HG03039 (cell line): ENCODE results near the gene COL23A1.
"Not testable (repeated sequence)": the region's sequence is repeated elsewhere in the genome, so short reads cannot be mapped to it uniquely, and the experiment has no call there.

Source experiments
- ATAC-seq: cut with Tn5 transposase; IDR thresholded peaks from one replicate; pipeline ENCODE4 v1.9.1; 2021; ENCODE audit warnings: mild to moderate bottlenecking, moderate library complexity; ENCODE audit not compliant: unreplicated experiment

COL23A1 gene

DNA sequence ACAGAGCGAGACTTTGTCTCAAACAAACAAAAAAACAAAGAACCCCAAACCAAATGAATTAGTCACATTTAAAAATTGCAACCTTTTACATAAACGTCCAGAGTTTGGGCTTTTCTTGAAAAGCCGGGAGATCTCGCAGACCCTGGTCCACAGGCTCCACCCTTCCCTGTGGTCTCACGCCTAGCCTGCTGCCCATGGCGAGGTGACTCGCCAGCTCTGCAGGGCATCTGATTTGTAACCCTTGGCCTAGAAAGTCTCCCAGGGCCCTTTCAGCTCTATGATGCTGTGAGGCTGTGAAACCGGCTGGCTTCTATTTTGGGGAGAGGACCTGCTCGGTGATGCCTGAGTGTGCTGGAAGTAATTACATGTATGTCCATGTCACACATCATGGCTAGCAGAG is 312.8 kb downstream of the COL23A1 start:
- ATAC-seq: no peak

DNA sequence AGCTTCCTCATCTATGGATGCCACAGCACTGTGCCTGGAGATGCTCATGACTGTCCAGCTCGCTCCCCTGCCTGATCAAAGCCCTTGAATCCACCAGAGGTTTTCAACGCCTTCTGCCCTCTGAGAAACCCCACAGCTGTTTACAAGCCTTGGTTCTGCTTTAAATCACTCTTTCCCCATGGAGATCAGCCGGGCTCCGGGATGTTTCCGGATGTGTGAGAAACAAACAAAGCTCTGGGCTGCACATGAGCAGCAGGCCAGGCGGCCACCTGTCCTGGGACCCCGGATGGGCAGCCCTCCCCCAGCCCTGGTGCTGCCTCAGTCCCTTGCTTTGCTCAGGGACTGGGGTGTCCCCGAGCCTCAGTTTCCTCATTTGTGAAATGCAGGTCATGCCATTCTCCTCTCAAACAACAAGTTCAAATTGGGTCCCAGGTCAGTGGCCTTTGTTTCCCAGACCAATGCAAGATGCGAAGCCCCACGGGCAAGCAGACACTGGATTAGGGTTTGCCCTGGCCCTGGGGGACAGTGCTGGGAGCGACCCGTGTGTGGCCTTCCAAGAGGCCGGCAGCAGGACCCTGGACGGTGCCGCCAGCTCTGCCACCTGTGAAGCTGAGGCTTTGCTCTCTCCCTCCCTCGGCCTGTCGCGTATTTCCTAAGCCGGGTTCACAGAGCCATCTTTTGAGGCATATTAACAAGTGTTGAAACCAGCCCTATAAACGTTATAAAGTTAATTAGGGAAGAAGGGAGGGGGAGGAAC is 315.2 kb downstream of the COL23A1 start:
- no peak for ATAC-seq

DNA sequence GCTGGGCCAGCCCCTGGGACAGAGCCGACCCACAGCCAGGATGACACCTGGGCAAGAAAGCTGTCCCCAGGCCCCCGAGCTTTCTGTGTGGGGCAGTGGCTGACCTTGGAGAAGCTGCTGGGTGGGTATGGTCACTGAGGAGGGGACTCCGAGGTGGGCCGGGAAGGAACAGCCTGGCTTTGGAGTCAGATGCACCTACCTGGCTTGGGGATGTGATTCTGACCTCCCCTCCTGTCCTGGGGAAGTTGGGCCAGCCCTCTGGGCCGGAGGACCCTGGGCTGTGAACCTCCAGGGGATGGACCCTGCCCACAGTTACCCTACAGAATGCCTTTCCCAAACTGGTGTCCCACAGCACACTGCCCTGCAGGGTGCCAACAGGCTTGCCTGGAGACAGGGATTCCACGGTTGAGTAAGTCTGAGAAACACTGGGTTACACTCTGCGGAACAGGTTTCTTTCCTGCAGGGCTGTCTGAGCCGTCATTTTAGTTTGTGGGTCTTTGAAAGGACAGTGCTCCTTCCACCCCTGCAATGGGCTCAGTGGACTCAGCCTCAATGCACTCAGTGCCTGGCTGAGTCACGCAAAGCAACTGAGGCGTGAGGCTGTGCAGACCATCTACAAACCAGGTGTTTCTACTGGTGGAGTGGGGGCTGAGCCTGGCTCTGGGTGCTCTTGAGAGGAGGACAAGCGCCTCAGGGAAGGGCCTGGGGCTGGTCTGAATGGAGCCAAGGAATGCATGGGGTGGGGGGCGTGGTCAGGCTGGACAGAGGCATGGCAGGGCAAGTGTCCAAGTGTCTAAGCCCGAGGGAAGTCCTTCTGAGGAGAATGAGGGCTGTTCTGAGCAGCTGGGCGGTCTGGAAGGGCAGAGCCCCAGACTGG is 316.3 kb downstream of the COL23A1 start:
- ATAC-seq: no peak

DNA sequence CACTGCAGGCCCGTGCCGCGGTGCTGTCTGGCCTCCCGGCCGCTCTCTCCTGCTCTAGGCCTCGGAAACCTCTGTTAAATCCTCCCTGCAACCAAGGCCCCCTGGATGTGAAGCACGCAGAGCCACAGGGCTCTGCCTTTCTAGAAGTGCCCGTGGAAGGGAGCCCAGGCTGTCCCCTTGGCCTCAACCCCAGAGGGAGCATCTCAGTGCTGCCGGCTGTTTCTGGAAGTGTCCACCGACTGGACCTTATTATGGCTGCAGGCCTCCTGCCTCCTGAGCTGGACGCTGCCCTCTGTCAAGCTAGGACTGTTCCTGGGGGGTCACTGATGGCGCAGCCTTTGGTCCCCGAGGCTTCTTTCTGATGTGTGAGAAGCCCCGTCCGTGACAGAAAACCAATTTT is 317.2 kb downstream of the COL23A1 start:
- ATAC-seq: no peak

DNA sequence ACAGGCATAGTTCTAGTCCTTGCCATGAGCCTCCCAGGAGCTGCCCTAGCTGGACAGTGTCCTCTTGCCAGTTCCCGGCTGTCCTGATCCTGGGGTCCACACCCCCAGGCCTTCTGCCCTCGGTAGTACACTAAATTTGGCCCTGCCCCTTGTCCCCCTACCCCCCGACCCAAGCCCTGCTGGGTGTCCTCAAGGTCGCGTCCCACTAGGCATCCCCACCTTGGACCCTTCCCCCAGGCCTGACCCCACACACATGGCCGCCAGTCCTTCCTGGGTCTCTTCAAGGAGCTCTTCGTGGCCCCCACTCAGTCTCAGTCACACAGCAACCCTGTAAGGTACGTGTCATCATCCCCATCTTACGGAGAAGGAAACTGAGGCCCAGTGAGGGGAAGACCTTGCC is 317.6 kb downstream of the COL23A1 start:
- no peak for ATAC-seq

DNA sequence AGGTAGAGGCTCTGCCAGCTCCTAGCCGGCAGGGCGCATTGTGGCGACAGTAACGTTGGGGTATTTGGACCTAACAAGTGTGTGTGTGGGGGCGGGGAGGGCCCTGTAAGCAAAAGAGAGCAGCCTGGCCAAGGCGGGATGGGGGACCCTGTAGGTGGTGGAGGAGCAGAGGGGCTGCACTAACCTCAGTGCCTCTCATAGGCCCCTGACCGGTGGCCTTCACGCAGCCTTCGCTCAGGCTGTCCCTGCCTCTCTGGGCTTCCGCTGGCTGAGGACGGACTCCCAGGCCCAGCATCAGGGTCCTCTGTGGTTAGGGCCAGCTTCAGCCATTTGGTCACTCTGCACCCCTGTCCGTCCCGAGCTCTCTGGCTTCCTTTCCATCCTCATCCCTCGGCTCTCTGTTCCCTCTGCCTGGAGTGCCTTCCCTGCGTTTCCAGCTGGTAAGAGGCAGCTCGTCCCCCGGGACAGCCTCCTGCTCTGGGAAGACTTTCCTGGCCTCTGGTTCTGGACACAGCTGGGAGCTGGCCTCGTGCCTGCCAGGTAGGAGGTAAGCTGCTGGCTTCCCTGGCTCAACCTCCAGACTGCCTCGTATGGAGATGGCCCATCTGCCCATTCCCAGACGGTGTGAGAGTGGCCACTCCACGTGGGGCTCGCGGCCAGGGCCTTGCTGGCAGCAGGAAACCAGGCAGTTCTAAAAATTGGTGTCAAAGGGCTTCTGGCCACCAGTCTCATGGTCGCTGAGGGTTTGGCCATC is 318.3 kb downstream of the COL23A1 start:
- ATAC-seq: no peak

DNA sequence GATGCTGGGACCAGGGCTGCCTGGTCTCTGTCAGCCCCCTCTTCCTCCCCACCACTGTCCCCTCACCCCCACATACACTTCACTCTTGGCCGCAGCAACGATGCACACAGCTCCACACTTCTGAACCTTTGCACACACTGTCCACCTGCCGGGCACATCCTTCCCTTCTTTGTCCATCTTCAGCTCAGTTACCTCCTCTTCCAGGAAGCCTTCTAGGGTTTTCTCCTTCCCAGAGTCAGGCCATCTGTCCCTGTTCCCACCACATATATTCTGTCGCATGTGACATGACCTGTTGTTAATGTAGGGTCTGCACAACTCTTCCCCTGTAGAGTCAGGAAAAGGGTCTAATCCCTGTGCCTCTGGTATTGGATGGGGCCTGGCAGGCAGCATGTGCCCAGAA is 319.0 kb downstream of the COL23A1 start:
- ATAC-seq: no peak

DNA sequence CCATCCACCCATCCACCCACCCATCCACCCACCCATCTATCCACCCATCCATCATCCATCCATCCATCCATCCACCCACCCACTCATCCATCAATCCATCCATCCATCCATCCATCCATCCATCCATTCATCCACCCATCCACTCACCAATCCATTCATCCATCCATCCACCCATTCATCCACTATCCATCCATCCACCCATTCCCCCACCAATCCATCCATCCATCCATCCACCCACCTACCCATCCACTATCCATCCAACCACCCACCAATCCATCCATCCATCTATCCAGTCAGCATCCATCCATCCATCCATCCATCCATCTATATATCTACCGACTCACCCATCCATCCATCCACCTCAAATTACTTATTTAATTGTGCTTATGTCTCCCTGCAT is 320.7 kb downstream of the COL23A1 start:
- ATAC-seq: no peak

DNA sequence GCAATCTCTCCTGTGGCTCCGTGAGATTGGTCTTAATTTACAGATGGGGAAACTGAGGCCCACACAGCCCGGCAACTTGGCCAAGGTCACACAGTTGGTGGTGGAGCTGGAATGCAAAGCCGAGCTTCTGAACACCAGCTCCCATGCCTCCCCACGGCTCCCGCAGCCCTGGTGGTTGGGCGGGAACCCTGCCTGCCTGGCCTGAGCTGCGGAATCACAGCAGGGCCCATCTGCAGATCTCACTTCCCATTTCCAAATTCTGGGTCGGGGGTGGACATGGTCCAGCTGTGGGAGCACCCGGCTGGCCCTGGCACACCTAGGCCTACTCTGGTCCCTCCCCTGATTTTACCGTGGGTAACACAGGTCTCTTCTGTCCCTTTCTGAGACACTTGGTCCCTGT is 322.3 kb downstream of the COL23A1 start:
- ATAC-seq: no peak

DNA sequence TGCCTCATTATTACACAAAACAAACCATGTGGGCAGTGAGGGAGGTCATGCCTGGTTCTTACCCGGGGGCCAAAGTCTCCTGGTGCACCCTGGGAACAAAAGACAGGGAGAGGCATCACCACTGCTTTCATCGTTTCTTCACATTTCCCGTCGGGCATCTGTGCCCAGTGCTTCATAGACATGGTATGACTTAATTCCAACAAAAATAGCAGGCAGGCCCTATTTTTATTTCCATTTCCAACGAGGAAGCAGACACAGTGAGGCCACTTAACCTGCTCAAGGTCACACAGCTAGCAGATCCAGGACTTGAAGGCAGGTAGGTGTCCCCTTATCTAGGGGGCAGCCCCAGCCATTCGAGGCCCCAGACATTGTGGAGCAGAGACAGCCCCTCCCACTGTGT is 322.9 kb downstream of the COL23A1 start:
- ATAC-seq: no peak

DNA sequence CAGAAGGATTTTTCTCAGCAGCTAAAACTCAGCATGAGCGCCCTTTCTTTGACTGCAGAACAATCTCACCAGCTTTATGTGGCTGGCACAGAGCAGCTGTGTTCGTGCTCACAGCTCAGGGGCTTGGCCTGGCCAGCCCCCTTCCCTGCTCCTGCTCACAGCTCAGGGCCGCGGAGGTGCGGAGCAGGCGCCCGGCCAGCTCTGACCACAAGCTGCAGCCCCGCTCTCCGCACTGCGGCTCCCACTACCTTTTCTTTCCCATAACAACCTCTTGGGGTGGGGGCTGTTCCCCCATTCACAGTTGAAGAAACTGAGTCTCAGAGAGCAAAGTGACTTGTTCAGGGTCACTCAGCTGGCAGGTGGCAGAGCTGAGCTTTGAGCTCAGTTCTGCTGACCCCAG is 323.6 kb downstream of the COL23A1 start:
- no peak for ATAC-seq

DNA sequence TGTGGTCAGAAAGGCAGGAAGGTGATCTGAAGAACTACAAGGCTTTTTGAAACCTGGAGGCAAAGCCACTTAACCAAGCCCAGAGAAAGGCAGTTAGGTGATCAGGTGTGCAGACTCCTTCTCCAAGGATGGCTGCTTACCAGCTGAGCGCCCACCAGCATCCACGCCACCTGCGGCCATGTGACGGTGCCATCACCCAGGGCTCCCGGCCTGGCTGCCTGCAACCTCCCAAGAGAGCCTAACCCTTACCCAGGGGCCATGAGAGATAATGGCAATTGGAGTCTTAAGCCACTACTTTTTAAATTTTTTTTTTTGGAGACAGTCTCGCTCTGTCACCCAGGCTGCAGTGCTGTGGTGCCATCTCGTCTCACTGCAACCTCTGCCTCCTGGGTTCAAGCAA is 324.4 kb downstream of the COL23A1 start:
- no peak for ATAC-seq

DNA sequence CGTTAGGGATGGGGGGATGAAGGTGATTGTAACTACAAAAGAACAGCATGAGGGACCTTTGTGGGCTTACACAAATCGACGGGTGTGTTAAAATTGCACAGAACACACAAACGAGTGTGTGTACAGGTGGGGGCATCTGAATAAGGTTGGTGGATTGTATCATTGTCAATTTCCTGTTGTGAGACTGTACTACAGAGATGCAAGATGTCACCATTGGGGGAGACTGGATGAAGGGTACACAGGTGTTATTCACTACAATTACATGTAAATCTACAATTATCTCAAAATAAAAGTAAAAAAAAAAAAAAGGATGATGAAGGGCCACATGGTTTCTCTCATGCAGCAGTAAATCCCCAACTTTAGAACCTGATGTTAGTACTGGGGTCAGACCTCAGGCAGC is 326.1 kb downstream of the COL23A1 start:
- no peak for ATAC-seq

DNA sequence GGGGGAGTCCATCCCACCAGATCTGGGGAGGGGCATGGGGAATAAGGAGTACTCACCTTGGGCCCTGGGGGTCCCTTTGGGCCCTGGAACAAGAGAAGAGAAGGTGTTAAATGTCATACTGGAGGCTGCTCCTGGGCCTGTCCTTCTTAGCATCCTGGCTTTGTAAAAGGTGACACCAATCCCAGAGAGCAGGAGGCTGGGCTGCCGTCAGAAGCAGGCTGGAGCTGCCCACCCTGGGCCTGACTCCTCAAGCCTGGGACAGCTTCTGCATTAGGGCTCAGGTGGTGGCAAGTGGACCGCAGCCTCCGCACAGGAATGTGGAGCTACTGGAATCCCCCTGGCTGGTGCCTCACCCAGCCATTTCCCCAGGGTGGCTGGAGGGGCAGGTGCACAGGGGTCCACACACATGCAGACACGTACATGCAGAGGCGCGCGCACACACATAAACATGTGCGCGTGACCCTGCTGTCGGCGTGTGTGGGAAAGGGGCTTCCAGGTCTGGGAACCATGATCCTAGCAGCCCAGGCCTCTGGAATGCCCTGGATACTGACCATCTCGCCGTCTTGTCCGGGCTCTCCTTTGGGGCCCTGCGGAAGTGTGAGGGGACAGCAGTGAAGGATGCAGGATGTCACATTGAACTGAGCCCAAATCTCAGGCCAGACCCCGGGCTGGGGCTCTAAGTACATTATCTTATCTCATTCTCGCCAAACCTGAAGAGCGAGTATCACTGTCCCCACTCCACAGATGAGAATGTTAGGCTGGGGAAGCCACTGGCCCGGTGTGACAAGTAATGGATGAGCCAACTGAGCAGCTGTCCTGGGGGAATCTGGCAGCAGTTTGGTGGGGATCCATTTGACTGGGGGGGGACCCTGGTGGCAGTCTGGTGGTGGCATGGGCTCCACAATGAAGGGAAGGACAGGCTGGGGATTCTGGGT is 328.3 kb downstream of the COL23A1 start:
- no peak for ATAC-seq

DNA sequence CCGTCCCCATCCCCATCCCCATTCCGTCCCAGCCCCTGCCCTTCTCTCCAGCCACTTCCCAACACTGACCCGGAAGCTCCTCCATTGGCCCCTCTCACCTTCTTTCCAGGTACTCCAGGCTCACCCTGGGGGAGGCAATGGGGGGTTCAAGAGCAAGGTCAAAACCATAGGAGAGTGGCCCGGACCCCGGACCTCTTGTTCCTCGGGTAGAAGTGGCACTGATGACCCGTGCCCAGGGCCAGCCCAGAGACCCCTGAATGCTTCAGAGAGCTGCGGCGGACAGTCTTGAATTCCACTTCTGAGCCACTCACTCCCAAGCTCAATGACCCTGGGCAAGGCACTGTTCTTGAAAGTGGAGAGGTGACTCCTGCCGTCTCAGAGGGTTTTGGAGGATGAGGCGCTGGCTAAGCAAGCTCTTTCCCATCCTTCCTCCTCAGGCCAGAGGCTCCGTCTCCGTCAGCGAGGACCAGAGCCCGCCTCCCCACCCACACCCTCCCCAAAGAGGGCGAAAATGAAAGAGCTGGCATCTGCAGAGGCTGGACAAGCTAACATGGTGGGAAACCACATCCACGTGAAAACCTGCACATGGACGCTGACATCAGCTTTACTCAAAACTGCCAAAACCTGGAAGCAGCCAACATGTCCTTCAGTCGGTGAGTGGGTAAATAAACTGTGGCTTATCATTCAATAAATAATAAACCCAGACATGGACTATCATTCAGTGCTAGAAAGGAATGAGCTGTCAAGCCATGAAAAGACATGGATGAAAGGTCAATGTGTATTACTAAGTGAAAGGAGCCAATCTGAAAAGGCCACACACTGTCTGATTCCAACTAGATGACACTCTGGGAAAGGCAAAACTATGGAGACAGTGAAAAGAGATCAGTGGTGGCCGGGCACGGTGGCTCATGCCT is 330.3 kb downstream of the COL23A1 start:
- ATAC-seq: no peak

DNA sequence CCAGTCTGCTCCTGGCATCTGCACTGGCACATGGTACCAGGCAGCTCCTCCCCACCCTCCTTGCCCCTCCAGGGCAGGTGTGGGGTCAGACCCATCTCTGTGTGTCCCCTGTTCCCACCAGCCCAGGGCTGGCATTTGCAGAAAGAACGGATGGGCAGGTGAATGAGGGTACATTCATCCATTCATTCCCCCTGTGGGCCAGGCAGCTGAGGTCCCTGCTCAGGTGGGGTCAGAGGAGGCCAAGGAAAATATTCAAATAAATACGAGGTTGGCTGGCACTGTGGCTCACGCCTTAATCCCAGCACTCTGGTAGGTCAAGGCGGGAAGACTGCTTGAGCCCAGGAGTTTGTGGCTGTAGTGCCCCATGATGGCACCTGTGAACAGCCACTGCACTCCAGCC is 332.5 kb downstream of the COL23A1 start:
- no peak for ATAC-seq

DNA sequence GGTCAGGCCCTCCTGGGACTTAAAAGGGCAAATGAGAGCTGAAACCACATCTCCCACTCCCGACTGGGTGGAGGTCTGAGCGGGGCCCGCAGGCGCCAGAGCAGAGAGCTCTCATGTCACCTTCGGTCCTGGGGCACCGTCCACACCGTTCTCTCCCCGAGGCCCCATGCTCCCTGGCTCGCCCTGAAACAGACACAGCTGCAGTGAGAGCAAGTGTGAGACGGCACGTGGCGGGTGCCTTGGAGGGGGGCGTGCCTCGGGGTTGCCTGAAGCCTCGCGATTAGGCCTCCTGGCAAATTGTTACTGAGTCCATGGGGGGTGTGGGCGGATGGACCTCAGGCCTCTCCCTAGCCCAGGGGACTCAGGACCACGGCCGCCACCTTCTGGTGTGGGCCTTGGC is 333.4 kb downstream of the COL23A1 start:
- no peak for ATAC-seq

DNA sequence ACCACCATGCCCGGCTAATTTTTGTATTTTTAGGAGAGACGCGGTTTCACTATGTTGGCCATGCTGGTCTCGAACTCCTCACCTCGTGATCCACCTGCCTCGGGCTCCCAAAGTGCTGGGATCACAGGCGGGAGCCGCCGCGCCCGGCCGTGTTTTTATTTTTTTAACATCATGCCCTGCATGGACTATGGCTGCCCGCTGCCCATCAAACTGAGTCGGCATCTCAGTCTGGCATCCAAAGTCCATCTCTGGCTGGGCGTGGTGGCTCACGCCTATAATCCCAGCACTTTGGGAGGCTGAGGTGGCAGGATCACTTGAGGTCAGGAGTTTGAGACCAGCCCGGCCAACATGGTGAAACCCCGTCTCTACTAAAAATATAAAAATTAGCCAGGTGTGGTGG is 336.6 kb downstream of the COL23A1 start:
- ATAC-seq: not testable (repeated sequence)

DNA sequence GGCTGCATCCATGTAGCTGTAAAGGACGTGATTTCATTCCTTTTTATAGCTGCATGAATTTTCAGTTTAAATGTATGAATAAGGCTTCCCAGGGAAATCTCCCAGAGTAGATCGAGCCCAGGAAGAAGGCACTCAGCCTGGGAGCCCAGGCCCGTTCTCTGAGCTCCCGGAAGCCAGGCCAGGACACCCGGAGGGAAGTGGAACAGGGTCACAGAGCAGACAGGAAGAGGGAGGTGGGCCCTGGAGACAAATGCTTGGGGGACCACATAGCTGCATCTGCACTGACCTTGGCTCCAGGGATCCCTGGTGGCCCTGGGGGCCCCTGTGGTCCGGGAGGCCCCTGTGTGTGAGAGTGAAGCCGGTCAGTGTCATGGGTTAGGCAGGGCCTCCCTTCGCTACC is 337.9 kb downstream of the COL23A1 start:
- no peak for ATAC-seq
